Lung (tissue), 12 donors: ENCODE results near the gene FAM83F. TPM values are rescaled to one million over a fixed set of nuclear protein-coding genes. Genes with fewer than 3 reads are reported as not detected.

Experiments
- ATAC-seq: fragments of 200-7000 bp; cut with Tn5 transposase; one replicate; pipeline ENCODE4 v1.9.1; 2020; ENCODE audit warnings: moderate number of reproducible peaks; ENCODE audit not compliant: insufficient read depth, low FRiP score
- DNase-seq, 3 donors: peaks; one replicate each; pipeline ENCODE4 v3.0.0-alpha.2; 2013 to 2017
- H3K27ac ChIP-seq, 2 donors: one replicate each; pipeline ENCODE4 v1.5.1; 2013; ENCODE audit warnings: mild to moderate bottlenecking in 2 of 2, moderate library complexity in 2 of 2, control low read depth in 1 of 2, inconsistent platforms in 1 of 2, low read depth in 1 of 2, low read length in 1 of 2
- H3K27me3 ChIP-seq, 3 donors: one replicate each; pipeline ENCODE4 v1.5.1; 2013; ENCODE audit warnings: low read length in 2 of 3; ENCODE audit not compliant: control insufficient read depth in 3 of 3, insufficient read depth in 3 of 3
- H3K36me3 ChIP-seq, 4 donors: one replicate each; pipeline ENCODE4 v1.5.1; 2013; ENCODE audit warnings: low read length in 4 of 4, mild to moderate bottlenecking in 1 of 4, moderate library complexity in 1 of 4; ENCODE audit not compliant: control insufficient read depth in 4 of 4, insufficient read depth in 4 of 4
- H3K4me1 ChIP-seq, 5 donors: one replicate each; pipeline ENCODE4 v1.5.1; 2013; ENCODE audit warnings: low read length in 5 of 5, mild to moderate bottlenecking in 2 of 5, moderate library complexity in 1 of 5; ENCODE audit not compliant: control insufficient read depth in 5 of 5, insufficient read depth in 5 of 5
- H3K4me3 ChIP-seq: one replicate; pipeline ENCODE4 v1.5.1; 2013; ENCODE audit warnings: mild to moderate bottlenecking, control low read depth, moderate library complexity
- H3K9ac ChIP-seq, 2 donors: one replicate each; pipeline ENCODE4 v1.5.1; 2013; ENCODE audit warnings: low read length in 2 of 2, control low read depth in 1 of 2; ENCODE audit not compliant: insufficient read depth in 1 of 2
- H3K9me3 ChIP-seq, 4 donors: one replicate each; pipeline ENCODE4 v1.5.1; 2013; ENCODE audit warnings: low read length in 3 of 4, mild to moderate bottlenecking in 1 of 4, moderate library complexity in 1 of 4; ENCODE audit not compliant: control insufficient read depth in 4 of 4, insufficient read depth in 3 of 4
- WGBS, 2 donors: extraction: QIAGEN DNeasy Blood & Tissue Kit; methylation state at CpG; one replicate each; pipeline ENCODE4 v1.1.7; 2013; 5-methylcytosine and 5-hydroxymethylcytosine counted together
- polyA plus RNA-seq, 2 donors: library from polyadenylated mRNA; stranded (reverse); fragments of 200-250 nt; gene quantifications; one replicate each; pipeline ENCODE4 v1.2.1, GENCODE V29; 2013
- total RNA-seq, 2 donors: library from RNA; depleted of rRNA in 1 of 2; stranded (reverse); fragments of >200 nt in 1 of 2; gene quantifications; one replicate each; pipeline ENCODE4 v1.2.1, GENCODE V29; 2014 to 2021
- TF ChIP-seq, protein P1 (sequence below): IDR thresholded peaks from 2 replicates; pipeline ENCODE4 v1.5.1; 2012; ENCODE audit warnings: mild to moderate bottlenecking; ENCODE audit errors: control extremely low read depth, extremely low read depth
- donor health status: control.
- donor health status: control.
- donor health status: Bipolar disorder and iron deficiency.
- donor health status: healthy.
- donor health status: DM: yes; HTN: yes; CAD: no.

FAM83F gene
- total and polyA plus RNA-seq, 4 donors = 0.53 to 3.0 (median 0.94) TPM

GRCh38 chr22:40030026-40030757 lies 35.4 kb downstream of the FAM83F start:
- no peaks in the 10 kb centered on the region for H3K27me3 ChIP-seq
- DNase-seq = no peak
- TF ChIP-seq, protein P1, sequence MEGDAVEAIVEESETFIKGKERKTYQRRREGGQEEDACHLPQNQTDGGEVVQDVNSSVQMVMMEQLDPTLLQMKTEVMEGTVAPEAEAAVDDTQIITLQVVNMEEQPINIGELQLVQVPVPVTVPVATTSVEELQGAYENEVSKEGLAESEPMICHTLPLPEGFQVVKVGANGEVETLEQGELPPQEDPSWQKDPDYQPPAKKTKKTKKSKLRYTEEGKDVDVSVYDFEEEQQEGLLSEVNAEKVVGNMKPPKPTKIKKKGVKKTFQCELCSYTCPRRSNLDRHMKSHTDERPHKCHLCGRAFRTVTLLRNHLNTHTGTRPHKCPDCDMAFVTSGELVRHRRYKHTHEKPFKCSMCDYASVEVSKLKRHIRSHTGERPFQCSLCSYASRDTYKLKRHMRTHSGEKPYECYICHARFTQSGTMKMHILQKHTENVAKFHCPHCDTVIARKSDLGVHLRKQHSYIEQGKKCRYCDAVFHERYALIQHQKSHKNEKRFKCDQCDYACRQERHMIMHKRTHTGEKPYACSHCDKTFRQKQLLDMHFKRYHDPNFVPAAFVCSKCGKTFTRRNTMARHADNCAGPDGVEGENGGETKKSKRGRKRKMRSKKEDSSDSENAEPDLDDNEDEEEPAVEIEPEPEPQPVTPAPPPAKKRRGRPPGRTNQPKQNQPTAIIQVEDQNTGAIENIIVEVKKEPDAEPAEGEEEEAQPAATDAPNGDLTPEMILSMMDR = no peak
- no peak overlapping the region for H3K9ac ChIP-seq
- H3K9me3 ChIP-seq = no peaks in the 10 kb centered on the region
- H3K27ac ChIP-seq = no peak overlapping the region
- no peak overlapping the region for H3K4me3 ChIP-seq
- ATAC-seq = no peak
- H3K4me1 ChIP-seq = peaks cover 0 to 9% (median 0%) of the 10 kb centered on the region in 5 donors
- WGBS, 2 donors = 92 to 97% methylated on average over 13 of the region's 13 CpGs
- no peaks in the 10 kb centered on the region for H3K36me3 ChIP-seq

GRCh38 chr22:40030758-40031095 lies 36.0 kb downstream of the FAM83F start:
- Histone ChIP-seq H3K9me3 (no peaks in the 10 kb centered on the region), H3K36me3 (no peaks in the 10 kb centered on the region), H3K4me3 (no peak overlapping the region), H3K27ac (no peak overlapping the region), H3K4me1 (peaks cover 0 to 9% (median 0%) of the 10 kb centered on the region in 5 donors), H3K27me3 (no peaks in the 10 kb centered on the region), H3K9ac (no peak overlapping the region)
- TF ChIP-seq, protein P1 = no peak
- DNase-seq = no peak
- WGBS, 2 donors = 77 to 82% methylated on average over 4 of the region's 4 CpGs
- ATAC-seq = no peak

- Histone ChIP-seq H3K27ac (no peak overlapping the region), H3K27me3 (no peaks in the 10 kb centered on the region), H3K4me3 (no peak overlapping the region), H3K4me1 (peaks cover 0 to 9% (median 0%) of the 10 kb centered on the region in 5 donors), H3K9me3 (no peaks in the 10 kb centered on the region), H3K9ac (no peak overlapping the region), H3K36me3 (no peaks in the 10 kb centered on the region)
- TF ChIP-seq, protein P1 = no peak
- ATAC-seq (no peak), DNase-seq (no peak)
- 92 to 95% methylated on average over 10 of the region's 10 CpGs for WGBS, 2 donors
Measured at GRCh38 chr22:40031766-40032470, 37.2 kb downstream of the FAM83F start.
